ENCODE results near the gene HAUS5.

DNA sequence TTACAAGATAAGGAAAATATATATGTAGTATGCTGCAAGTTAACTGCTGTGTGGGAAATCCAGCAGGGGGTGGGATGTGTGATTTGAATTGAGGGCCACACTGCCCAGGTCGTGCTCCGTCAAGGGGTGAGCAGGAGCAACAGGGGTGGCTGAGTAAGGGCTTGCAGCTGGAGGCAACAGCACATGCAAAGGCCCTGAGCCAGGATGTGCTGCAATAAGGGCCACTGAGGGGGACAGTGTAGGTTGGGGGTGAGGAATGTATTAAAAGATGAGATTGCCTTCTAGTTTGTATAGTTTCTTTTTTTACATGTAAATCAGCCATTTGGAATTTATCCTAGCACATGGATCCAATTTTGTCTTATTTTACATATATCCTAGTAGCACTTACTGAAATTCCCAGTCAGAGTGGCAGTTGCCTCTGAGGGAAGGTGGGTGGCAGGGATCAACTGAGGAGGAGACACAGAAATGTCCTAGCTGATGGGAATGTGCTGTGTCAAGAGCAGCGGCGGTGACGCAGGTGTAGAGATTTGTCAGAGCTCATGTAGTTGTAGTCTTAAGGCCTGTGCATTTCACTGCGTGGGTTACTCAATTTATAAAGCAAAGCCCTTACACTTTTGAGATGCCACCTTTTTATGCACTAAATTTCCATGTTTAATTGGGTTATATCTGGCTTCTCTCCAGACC, 10.9 kb downstream of the HAUS5 start:
- TF ChIP-seq, protein P1, sequence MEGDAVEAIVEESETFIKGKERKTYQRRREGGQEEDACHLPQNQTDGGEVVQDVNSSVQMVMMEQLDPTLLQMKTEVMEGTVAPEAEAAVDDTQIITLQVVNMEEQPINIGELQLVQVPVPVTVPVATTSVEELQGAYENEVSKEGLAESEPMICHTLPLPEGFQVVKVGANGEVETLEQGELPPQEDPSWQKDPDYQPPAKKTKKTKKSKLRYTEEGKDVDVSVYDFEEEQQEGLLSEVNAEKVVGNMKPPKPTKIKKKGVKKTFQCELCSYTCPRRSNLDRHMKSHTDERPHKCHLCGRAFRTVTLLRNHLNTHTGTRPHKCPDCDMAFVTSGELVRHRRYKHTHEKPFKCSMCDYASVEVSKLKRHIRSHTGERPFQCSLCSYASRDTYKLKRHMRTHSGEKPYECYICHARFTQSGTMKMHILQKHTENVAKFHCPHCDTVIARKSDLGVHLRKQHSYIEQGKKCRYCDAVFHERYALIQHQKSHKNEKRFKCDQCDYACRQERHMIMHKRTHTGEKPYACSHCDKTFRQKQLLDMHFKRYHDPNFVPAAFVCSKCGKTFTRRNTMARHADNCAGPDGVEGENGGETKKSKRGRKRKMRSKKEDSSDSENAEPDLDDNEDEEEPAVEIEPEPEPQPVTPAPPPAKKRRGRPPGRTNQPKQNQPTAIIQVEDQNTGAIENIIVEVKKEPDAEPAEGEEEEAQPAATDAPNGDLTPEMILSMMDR (IDR thresholded peaks at IDR 0.05), result no peak
- TF ChIP-seq ZFX (IDR thresholded peaks at IDR 0.05; ENCODE audit: borderline replicate concordance), result no peak

All from 22Rv1 (cell line).